Gastroesophageal sphincter (tissue), 3 donors: Measurements from ENCODE around the gene GRHL3.

Experiments used
- EP300 ChIP-seq: sonication (generic); formaldehyde crosslinking; IDR thresholded peaks from one replicate; pipeline ENCODE4 v1.6.1; 2017; ENCODE audit warnings: antibody characterized with exemption, mild to moderate bottlenecking
- POLR2A ChIP-seq, 2 donors: fragments of 450-650 bp; IDR thresholded peaks; one replicate each; pipeline ENCODE4 v1.6.1; 2017; ENCODE audit warnings: antibody characterized with exemption in 2 of 2, mild to moderate bottlenecking in 2 of 2, moderate library complexity in 1 of 2
- POLR2AphosphoS5 ChIP-seq: sonication (generic); formaldehyde crosslinking; IDR thresholded peaks from one replicate; pipeline ENCODE4 v1.6.1; 2017; ENCODE audit warnings: antibody characterized with exemption
- TF ChIP-seq, protein P1 (sequence below), 4 experiments: fragments of 200-600 bp in 2 of 4; fragments of 450-650 bp in 2 of 4; sonication (generic) in 1 of 4; IDR thresholded peaks; one replicate each; pipeline ENCODE4 v1.5.1; 2017 to 2019; ENCODE audit warnings: antibody characterized with exemption in 4 of 4, mild to moderate bottlenecking in 2 of 4, moderate library complexity in 2 of 4

DNA sequence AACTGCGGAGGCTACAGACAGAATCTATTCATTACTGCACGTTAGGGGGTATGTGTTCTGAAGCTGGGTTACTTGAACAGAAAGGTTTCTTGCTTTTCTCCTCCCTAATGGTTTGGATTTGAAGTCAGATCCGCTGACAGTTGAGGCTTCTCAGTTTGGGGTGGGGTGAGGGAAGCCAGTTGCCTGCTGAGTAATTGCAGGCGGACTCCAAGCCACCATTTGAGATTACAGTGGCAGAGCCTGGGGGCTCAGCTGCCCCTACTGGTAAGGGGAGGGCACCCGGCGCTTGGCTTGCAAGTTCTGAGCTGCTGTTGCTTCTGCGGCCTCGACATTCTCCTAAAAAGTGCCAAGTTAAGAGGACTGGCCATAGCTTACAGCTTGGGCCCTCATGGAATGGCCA, 2.0 kb downstream of the GRHL3 start:
- TF ChIP-seq, protein P1, sequence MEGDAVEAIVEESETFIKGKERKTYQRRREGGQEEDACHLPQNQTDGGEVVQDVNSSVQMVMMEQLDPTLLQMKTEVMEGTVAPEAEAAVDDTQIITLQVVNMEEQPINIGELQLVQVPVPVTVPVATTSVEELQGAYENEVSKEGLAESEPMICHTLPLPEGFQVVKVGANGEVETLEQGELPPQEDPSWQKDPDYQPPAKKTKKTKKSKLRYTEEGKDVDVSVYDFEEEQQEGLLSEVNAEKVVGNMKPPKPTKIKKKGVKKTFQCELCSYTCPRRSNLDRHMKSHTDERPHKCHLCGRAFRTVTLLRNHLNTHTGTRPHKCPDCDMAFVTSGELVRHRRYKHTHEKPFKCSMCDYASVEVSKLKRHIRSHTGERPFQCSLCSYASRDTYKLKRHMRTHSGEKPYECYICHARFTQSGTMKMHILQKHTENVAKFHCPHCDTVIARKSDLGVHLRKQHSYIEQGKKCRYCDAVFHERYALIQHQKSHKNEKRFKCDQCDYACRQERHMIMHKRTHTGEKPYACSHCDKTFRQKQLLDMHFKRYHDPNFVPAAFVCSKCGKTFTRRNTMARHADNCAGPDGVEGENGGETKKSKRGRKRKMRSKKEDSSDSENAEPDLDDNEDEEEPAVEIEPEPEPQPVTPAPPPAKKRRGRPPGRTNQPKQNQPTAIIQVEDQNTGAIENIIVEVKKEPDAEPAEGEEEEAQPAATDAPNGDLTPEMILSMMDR (IDR thresholded peaks at IDR 0.05): no peak
- TF ChIP-seq EP300: no peak
- TF ChIP-seq POLR2A (IDR thresholded peaks at IDR 0.05): no peak
- TF ChIP-seq POLR2AphosphoS5: no peak
